HG03457 (cell line): Measurements from ENCODE around the gene NCOA1.
A peak's percentile ranks its signal among the peaks of the same experiment; 100 is the strongest.
"Not testable (repeated sequence)": the region's sequence is repeated elsewhere in the genome, so short reads cannot be mapped to it uniquely, and the experiment has no call there.

ENCODE experiments used
- ATAC-seq: cut with Tn5 transposase; IDR thresholded peaks from one replicate; pipeline ENCODE4 v1.9.1; 2021; ENCODE audit warnings: moderate number of reproducible peaks; ENCODE audit not compliant: unreplicated experiment

NCOA1 gene

GRCh38 chr2:24676493-24676892 lies 185.4 kb downstream of the NCOA1 start:
- no peak for ATAC-seq

DNA sequence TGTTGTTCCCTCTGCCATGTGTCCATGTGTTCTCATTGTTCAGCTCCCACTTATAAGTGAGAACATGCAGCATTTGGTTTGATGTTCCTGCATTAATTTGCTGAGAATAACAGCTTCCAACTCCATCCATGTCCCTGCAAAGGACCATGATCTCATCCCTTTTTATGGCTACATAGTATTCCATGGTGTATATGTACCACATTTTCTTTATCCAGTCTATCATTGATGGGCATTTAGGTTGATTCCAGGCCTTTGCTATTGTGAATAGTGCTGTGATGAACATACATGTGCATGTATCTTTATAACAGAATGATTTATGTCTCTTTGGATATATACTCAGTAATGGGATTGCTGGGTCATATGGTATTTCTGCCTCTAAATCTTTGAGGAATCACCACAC lies 187.0 kb downstream of the NCOA1 start:
- not testable (repeated sequence) for ATAC-seq

GRCh38 chr2:24680196-24680595 lies 189.1 kb downstream of the NCOA1 start:
- no peak for ATAC-seq

GRCh38 chr2:24682304-24682703 lies 191.2 kb downstream of the NCOA1 start:
- no peak for ATAC-seq

DNA sequence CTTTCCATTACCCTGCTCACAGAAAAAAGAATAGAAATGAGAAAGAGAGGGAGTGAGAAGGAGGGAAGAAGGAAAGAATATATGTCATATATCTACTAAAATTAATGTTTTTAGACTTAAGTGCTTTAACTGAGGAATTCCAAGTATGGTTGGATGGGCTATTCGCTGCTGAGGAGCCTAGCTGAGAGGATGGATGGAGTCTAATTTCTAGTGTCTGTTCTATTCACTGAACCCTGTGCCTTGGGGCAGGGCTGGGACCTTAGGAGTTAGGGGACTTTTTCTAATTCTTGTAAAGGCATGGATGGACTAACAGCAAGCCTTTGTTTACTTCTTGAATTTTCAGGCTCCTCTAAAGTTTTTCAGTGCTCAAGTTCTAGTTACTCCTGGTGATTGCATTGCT lies 192.4 kb downstream of the NCOA1 start:
- ATAC-seq, result no peak

GRCh38 chr2:24690524-24690923 lies 199.5 kb downstream of the NCOA1 start:
- ATAC-seq, result no peak

DNA sequence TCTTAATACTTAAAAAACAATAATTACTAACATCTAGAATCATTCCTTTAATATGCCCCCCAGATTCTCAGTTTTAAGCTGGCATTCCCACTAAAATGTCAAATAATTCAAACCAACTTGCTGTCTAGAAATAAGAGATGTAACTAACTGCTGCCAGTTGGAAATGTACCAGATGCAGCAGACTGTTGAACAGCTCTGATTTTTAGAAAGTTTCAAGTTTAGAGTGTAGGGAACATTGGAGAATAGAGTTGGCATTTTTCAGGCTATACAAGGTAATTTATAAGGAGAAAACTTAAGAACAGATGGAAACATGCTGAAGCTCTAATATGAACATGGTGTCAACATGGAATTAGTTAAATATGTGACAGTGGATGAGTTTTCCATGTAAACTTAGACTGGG lies 200.8 kb downstream of the NCOA1 start:
- no peak for ATAC-seq

DNA sequence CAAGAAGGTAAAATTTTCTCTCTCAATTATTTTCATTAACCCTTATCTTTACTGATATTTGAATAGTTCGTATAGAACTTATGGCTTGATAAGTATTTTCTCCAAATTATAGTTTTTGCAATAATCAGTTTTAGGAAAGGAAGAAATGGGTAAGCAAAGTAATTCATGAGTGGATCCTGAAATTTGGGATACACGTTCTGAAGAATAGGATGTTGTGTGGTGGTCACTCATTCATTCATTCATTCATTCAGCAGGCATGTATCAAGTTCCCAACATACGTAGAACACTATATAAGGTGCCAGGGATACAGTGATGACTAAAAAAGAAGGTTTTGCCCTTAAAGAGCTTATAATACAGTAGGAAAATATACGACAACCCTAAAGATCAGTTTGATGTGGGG lies 206.7 kb downstream of the NCOA1 start:
- ATAC-seq, result no peak

GRCh38 chr2:24702800-24703199 lies 211.7 kb downstream of the NCOA1 start:
- no peak for ATAC-seq

GRCh38 chr2:24704692-24705091 lies 213.6 kb downstream of the NCOA1 start:
- ATAC-seq, result no peak

DNA sequence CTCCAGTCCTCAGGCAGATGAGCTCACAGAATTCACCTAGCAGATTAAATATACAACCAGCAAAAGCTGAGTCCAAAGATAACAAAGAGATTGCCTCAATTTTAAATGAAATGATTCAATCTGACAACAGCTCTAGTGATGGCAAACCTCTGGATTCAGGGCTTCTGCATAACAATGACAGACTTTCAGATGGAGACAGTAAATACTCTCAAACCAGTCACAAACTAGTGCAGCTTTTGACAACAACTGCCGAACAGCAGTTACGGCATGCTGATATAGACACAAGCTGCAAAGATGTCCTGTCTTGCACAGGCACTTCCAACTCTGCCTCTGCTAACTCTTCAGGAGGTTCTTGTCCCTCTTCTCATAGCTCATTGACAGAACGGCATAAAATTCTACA lies 216.1 kb downstream of the NCOA1 start:
- no peak for ATAC-seq

- no peak for ATAC-seq
Measured at GRCh38 chr2:24708537-24709152, 217.6 kb downstream of the NCOA1 start.

- ATAC-seq, result no peak
Measured at GRCh38 chr2:24710806-24711205, 219.8 kb downstream of the NCOA1 start.

DNA sequence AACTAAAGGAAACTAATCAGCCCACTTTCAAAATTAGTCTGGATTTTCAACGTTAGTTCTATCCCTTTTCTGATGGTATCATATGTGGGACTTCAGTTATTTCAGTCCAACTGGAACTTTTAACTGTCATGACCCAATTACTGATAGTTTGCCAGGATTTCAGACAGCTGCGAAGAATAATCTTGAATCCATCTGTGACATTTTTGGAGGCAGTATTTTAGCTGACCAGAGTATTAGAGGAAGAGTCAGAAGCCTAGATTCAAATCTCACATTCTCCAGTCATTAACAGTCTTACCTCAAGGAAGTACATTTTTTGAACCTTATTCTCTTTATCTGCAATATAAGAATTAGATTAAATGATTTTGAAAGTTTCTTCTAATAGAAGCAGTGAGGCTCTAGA lies 220.8 kb downstream of the NCOA1 start:
- no peak for ATAC-seq

GRCh38 chr2:24712296-24712695 lies 221.2 kb downstream of the NCOA1 start:
- ATAC-seq, result no peak

DNA sequence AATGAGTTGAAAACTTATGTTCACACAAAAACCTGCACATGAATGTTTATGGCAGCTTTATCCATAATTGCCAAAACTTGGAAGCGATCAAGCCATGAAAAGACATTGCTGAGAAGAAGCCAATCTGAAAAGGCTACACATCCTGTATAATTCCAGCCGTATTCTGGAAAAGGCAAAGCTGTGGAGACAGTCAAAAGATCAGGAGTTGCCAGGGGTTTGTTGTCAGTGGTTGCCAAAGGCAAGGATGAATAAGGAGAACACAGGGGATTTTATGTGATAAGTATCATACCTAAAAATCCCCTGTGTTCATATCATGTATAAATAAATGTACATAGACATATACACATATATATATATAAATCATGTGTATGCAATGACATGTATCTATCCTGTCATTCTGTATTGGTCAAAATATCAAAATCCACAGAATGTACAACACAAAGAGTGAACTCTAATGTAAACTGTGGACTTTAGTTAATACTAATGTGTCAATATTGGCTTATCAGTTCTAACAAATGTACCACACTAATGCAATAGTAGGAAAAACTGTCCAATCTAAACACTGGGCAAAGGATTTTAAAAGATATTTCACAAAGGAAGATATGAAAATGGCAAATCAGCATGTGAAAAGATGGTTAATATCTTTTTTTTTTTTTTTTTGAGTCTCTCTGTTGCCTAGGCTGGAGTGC lies 226.4 kb downstream of the NCOA1 start:
- ATAC-seq, result no peak

DNA sequence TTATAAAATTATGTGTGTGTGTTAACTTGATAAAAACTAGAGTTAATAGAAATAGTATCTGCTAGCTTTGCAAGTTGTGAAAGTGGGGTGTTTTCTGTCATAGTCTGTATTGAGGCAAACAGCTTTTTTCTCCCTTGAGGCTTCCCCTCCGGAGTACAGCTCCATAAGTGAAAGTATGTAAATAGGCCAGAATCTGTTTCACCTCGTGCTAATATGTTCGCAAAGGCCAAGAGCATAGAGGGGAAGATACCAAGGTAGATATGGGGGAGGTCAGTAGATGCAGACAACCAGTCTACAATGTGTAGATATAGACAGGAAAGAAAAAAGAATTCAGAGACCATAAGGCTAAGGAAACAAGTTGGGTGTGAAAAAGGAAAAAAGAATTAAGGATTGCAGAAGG lies 229.3 kb downstream of the NCOA1 start:
- ATAC-seq, result peak; percentile 53

DNA sequence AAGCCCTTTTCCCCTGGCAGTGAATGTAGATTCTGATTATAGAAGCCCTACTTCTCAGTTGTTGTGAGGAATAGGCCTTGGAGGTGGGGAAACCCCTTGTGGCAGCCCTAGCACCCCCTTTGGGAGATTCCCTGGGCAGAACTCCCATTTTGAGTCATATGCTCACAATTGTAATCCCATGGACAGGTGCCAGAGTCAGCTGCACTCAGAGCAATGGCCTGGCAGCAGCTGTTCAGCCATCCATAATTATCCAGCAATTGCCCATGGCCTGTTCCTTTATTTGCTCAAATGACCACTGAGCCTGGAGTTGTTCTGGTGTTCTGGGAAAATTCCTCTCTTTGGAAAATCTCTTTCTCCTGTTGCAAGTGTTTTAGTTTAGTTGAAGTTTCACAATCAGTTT lies 230.4 kb downstream of the NCOA1 start:
- ATAC-seq, result no peak

DNA sequence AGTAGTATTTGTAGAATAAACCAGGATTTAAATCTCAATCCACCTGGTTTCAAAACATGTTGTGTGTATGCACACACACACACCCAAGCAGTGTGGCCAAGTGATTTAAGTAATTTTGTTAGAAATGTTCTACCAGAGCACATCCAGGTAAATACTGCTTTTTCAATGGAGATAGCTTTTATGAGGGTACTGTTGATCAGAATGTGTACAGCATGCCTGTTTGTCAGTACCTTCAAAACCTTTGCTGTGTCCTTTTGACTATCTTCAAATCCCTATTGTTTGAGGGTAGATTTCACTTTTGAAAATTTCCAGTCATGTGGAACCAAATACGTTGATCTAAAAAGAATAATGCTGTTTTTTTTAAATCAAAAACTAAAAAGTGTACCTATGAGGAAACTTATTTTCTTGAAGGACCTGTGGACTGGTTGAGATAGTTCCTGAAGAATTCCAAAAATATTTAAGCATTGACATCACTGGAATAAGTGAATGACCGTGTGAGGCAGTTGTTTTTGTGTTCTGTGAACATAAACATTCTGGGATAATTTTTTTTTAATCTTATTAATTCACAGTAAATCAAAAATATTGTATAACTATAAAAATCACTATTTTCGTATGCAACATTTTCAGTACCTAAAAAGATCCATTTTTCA lies 231.2 kb downstream of the NCOA1 start:
- ATAC-seq, result no peak

GRCh38 chr2:24723191-24723590 lies 232.1 kb downstream of the NCOA1 start:
- ATAC-seq, result no peak

DNA sequence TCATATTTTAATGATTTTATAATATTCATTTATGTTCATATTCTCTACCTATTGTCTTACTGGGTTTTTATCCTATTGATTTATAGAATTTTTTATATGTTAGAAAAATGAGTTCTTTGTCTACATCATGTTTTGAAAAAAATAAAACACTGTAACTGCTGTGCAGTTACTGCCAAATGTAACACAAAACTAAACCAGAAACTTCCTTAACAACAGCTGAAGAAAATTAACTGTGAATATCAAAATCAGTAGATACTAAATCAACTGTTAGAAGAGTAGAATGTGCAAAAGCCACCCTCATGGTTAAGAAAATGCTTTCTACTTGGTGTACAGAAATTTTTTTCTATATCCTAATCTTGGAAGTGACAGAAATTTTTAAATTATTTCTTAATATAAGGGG lies 232.6 kb downstream of the NCOA1 start:
- no peak for ATAC-seq

DNA sequence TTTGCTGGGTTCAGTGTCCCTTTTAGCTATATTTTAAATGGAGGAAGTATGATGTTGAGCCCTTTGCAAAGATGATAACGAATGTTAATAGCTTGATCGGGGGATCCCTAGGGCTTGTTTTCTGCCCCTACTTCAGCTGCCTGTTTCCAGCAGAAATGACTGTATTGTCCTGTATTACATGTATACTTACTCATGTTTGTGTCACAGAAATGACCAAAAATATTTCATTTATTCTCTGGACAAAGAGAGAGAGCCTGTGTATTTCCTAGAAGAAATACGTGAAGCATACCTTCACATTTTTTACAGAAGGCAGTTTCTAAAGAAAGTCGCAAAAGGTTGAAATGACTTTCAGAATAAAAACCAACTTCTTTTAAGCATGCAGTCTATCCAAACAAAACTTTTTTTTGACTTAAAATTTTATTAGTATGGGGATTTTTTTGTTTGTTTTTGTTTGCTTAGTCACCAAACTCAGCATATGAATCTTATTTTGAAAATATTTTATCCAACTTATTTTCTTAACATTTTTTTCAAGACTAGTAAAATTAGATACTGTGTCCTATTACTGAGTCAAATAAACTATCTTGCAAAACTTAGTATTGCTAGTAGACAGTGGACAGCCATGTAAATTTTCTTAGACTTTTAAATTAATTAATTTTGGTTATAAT lies 233.2 kb downstream of the NCOA1 start:
- no peak for ATAC-seq
